Activated T-cell treated with anti-CD3 and anti-CD28 coated beads for 24 hours (primary cell): ENCODE measurements around the gene LARGE1.
"Not testable (repeated sequence)": the region's sequence is repeated elsewhere in the genome, so short reads cannot be mapped to it uniquely, and the experiment has no call there.

Source experiments
- DNase-seq: peaks from one replicate; pipeline ENCODE4 v3.0.0-alpha.2; 2020; ENCODE audit warnings: low read depth

The LARGE1 gene

DNA sequence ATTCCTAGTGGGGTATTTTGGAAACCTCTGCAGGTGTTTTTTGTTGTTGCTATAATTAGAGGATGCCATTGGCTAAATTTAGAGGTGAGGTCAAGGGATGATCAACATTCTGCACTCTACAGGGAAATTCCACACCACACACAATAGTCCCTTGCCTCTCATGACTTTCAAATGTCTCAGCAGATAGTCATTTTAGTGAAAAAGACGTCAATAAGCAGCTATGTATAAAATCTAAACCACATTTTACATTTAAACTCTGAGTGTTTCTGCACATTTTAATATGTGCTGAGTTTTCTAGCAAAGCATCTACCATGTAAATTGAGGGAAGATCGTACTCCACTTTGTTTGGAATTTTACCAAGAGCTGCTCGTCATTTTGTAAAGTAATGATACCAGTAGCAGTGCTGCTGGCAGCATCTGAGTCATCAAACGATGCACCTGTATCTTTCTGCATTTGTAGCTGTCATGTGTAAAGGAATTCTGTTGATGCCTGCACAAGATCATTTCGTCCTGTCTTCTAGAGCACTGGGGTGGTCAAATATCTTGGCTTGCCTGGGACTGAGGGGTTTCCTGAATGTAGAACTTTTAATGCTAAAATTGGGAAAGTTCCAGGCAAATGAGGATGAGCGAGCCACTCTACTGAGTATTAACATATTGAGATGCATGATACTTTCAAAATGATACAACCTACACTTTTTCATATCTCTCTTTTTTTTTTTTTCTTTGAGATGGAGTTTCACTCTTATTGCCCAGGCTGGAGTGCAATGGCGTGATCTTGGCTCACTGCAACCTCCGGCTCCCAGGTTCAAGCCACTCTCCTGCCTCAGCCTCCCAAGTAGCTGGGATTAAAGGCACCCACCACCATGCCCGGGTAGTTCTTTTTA lies 447.6 kb downstream of the LARGE1 start:
- DNase-seq = no peak

DNA sequence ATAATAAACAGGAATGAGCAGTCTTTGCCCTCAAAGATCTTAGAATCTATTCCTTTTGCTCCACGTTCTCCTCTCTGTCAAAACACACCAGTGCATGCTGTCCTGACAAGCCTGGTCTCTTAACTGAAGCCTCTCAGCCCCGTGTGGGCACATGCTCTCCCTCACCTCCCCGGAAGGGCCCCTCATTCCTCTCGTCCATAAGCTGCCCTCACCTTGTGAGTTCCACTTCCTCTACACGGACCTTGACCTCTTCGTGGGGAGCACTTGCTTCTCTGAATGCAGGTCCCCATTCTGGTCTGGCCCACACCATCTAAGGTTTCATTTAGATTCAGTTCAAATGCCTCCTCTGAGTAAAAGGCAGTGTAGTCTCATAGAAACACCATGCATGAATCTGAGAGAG lies 449.8 kb downstream of the LARGE1 start:
- no peak for DNase-seq

DNA sequence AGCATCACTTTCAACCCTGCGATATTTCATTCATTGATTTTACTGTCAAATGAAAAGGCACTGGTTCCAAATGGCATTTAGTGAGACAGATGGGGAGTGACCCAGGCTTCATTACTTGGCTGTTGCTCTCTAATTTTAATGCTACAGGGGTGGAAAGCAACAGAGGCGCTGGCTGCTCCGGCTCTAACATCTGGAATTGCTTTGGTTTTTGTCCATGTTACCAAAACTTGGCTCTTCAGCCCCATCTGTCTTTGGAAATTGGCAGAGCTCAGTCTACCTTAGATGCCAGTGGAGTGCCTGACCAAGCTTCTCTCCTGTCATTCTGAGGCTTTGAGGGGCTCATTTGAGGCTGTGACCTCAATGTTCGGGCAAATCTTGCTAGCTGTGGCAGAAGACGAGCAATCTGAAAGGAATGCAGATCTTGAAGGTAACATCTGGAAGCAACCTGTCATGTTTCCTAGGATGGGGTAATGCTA lies 452.6 kb downstream of the LARGE1 start:
- DNase-seq = no peak

DNA sequence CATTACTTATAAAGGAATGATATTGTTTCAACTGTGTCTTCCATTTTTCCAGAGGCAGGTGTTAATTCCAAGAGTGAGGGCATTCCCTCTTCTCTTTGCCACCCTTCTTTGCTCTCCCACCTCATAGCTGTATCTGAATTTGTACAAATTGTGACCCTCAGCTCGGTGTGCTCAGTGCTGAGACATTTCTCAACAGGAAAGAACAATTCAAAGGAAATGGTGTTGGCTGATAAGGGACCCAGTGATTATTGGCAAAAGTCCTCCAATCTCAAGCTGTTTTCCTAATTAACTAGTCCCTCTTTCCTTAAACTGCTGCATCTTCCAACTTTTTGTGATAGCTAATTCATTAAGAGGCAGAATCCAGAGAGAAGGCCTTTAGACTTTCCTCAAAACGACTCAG lies 453.2 kb downstream of the LARGE1 start:
- no peak for DNase-seq

DNA sequence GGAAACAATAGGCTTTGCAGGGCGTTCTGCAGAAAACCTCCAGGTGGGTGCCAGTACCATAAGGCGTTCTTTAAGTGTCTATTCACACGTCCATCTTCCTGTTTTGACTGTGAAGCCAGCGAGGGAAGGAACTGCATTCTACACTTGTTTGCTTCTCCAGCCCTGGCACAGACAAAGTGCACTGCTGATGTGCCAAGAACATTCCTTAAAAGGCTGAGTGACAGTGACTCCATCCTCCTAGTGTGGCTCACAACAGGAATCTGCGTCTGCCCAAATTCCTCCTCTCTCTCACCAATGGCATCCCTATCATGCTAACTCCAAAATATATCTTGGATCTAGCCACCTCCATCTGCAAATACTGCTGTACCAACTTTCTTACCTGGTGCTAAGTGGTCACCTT lies 454.7 kb downstream of the LARGE1 start:
- no peak for DNase-seq

DNA sequence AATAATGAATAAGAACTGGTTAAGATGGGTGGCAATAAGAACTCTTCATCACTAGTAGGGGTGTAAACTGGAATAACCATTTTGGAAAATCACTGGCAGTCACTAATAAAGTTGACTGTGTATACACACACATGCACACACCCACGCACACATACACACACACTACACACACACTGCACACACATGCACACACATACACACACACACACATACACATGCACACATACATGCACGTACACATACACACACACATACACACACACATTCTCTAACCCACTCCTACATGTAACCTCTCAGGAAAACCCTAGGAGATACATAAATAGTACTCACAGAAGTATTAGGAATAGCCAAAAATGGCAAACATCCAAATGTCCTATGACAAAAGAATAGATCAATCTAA lies 455.6 kb downstream of the LARGE1 start:
- no peak for DNase-seq

DNA sequence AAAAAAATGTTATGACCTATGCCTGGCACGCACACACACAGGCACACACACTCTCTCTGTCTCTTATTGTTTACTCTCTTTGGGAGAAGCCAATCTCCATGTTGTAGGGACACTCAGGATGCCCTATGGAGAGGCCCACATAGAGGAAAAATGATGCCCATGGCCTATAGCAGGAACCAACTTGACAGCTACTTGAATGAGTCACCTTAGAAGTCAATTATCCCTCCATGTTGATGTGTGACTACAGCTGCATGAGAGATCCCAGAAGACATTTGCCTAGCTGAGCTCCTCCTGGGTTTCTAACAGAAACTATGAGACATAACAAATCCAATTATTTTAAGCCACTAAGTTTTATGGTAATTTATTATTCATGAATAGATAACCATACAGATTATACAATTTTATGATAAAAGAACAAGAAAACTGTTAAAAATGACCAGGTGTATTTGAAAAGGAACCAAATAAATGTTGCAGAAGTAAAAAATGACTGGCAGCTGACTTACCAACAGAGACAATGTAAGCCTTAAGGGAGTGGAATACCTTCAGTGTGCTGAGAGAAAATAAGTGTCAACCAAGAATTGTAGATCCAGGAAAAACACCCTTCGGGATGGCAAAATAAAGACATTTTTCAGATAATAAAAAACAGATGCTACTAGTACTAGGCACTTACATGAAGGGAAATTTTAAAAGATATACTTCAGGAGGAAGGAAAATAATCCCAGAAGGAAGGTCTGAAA lies 458.4 kb downstream of the LARGE1 start:
- DNase-seq = no peak

DNA sequence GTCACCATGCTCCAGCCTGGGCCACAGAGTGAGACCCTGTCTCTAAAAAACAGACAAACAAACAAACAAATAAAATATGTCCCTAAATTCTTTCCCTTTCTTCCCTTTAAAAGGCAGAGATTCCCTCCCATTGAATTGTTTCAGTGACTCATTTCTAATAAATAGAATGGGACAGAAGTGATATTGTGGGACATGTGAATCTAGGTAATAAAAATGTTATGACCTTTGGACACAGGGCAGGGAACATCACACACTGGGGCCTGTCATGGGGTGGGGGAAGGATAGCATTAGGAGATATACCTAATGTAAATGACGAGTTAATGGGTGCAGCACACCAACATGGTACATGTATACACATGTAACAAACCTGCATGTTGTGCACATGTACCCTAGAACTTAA lies 459.0 kb downstream of the LARGE1 start:
- not testable (repeated sequence) for DNase-seq

DNA sequence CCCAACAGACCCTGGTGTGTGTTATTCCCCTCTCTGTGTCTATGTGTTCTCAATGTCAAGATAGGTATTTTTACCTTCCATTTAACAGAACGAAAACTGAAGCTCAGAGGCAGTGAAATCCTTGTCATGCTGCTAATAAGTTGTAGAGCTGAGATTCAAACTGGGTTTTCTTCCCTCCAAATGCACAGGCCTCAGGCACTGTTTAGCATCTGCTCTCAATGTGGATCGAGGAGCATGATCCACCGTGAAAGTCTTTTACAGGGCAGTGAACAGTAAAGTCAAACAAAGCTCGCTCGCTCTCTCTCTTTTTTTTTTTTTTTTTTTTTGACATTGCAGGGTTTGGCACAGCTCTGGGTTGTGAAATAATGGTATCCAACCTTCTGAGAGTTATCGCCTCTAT lies 461.1 kb downstream of the LARGE1 start:
- DNase-seq = no peak

DNA sequence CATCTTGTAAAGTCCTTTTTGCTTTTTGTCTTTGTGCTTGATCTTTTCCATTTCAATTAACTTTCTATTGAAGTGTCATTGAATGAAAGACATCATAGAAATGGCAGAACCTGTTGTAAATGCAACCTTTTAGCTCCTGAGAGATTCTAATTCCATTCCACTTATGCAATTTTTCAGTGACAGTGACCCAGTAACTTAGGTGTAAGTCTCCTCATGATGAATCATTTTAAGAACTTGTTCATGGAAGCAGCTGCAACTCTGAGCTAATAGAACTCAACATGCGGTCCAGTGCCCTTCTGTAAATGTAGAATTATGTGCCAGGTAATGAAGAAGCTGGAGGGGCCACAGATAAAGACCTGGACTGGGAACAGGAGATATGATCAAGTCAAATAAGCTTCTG lies 463.8 kb downstream of the LARGE1 start:
- DNase-seq = no peak

DNA sequence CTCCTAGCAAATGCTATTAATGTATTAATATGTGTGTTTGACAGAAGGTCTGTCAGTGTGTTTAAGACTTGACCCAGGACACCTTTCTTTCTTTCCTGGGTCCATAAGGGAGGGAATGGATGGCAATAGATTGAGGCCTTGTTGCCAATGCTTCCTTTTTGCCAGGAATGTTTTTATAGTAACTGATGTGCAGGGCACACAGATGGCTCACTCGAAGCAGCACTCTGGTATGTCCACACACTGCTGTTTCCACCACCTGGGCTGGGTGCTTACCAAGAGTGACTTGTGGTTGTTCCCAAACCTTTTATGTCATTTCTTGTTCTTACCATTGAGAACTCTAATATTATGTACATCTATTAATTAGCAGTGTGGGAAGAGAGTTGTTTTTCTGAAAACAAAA lies 465.2 kb downstream of the LARGE1 start:
- DNase-seq = no peak

DNA sequence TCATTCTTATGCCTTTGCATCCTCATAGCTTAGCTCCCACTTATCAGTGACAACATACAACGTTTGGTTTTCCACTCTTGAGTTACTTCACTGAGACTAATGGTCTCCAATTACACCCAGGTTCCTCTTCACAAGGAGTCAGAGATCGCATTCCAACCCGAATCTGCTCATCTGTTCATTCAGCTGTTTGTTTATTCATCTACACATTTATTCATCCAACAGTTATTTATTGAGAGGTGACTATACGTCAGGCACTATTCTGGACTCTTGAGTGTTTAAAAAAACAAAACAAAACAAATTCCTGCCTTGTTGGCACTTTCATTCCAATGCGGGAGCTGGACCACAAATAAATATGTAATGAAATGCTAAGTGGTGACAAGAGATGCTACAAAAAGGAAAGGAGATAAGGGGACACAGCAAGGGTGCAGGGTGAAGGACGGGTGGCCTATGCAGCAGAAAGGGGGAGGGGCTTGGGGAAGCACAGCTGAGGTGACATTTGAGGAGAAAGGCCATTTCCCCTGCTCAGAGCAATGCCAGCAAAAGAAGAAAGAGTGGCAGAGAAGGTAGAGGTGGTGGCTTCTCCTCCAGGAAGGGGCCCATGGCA lies 468.3 kb downstream of the LARGE1 start:
- no peak for DNase-seq

DNA sequence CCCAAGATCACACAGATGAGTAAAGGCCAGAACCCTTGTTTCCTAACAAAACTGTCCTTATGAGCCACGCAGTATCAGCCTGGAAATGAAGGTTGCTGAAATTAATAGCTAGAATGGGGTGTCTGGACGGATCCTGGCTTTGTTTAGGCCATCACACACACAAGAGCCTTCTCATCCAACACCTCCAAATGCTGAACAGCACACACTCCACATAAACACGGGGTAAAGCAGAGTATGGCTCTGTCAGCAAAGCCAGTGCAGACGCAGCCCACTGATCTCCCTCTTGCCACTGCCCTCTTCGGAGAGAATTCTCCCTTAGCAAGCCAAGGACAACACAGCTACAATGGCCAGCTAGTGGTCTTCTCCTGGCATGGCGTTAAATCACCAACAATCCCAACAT lies 469.5 kb downstream of the LARGE1 start:
- no peak for DNase-seq

DNA sequence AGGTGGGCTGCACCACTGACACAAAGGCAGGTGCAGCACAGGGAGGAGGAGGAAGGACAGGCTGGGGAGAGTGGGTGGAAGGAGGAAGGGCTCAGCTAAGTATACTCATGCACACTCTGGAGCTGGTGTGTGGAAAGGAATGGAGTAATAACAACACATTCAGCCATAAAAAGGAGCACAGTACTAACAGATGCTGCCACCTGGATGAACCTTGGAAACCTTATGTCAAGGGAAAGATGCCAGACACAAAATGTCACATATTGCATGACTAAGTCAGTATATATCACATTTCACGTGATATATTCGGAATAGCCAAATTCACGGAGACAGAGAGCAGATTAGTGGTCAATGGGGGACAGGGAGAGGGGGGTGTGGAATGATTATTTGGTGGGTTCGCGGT lies 472.5 kb downstream of the LARGE1 start:
- no peak for DNase-seq

DNA sequence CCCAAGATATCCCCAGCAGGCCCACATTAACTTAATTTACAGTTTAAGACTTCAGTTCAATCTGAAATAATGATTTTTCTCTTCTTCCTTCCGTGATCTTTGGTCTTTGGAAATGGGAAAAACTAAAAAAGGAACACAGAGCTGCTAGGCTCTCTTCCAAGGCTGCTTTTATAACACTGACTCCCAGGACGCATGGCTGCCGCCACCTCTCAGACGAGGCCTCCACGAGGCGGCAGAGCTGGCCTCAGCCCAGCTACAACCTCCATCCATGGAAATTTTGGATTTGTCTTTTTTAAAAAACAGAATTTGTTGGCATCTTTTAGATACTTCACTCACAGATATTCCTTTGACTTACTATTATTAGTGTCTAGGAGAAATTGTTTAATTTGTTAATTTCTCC lies 476.6 kb downstream of the LARGE1 start:
- DNase-seq = no peak

DNA sequence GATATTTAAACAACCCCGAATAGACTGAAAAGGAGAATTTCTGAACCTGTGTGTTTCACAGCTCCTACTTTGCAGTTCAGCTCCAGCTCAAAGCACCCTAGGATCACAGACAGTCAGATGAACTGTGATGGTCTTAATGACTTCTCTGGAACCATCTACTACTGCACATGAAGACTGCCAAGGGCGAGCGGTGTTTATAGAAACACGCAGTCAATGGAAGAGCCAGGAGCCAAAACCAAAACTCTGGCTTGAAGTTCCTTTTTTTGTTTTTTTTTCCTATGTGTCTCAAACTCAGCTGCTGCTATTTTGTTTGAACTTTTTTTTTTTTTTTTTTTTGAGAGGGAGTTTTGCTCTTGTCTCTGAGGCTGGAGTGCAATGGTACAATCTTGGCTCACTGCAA lies 479.5 kb downstream of the LARGE1 start:
- no peak for DNase-seq

DNA sequence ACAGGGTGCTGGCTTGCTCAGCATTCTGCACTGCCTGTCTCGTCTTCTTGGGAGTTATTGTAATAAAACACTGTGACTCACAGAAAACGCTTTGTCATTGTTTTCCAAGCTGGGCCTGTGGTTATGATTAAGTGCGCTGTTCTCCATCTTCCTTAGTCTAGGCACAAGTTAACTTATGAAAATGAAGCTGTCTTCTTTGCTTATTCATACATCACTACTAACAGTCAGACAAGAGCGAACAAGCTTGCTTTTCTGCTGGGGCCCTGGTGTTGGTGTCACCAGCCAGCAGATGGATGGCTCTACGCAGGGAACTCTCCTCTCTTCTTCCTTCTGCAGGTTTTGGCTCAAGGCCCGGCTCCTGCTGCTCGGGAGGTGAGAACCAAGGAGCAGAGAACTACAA lies 482.0 kb downstream of the LARGE1 start:
- no peak for DNase-seq

DNA sequence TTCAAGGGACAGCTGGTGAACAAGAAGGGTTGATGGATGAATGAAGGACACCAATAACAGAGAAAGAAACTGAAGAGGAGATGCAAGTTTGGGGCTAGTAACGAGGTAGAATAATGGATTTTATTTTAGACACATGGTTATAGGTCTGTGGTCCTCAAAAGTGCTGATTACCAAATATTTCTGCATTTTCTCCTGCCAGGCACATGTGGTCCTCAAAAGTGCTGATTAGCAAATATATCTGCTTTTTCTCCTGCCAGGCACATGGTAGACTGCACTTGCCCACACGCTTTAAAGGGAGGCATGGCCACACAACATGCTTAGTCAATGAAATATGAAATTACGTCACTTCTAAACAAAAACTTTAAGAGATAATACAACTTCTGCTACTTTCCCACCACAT lies 489.0 kb downstream of the LARGE1 start:
- no peak for DNase-seq

DNA sequence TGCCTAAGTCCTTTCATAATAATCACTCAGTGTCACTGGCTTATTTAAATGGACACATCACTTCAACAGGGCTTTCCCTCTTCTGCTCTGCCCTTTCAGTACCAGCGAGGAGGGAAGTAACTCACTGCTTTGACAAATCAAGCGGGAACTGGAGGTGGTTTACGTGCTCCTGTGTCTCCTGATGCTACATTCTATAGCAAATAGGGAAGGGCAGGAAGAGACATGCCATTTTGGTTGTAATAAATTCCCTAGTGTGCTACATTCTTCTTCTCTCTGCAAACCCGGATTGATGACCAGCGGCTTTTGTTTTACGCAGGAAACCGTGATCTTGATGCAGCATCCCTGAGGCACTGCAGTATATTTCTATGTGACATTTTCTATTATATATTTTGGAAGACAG lies 491.0 kb downstream of the LARGE1 start:
- no peak for DNase-seq

DNA sequence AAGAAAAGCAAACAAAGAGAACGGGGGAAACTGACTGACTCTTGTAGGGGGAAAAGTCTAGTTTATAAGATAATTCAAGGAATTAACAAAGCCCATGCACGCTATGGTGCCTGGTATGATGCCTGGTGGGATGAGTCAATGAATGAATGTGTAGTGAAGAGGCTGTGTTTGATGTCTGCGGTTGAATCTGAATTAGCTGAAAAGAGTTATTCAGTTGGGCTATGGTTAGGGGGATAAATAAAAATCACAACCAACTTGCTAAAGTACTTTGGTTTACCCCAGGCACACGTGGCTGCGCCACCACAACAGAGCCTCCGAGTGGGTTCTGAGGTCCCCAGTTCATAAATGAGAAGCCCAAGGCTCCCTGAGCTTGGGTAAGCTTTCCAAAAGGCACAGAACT lies 492.8 kb downstream of the LARGE1 start:
- no peak for DNase-seq

DNA sequence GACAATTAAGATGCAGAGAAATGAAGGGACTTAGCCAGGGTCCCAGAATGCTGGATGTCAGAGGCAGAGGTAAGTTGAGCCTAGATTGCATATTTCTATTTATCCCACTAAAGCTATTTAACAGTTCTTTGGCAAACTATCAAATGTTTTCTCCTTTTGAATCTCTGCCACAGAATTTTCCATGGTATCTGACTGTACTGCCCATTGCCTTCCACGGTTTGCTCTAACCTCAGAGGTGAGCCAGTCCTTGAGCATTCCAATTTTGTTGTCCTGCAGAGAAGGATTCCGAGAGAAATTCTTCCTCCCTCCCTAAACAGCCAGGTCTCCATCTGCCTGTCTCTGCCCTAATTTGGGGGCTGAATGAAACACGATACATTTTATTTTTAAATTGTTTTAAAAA lies 493.8 kb downstream of the LARGE1 start:
- DNase-seq = no peak

DNA sequence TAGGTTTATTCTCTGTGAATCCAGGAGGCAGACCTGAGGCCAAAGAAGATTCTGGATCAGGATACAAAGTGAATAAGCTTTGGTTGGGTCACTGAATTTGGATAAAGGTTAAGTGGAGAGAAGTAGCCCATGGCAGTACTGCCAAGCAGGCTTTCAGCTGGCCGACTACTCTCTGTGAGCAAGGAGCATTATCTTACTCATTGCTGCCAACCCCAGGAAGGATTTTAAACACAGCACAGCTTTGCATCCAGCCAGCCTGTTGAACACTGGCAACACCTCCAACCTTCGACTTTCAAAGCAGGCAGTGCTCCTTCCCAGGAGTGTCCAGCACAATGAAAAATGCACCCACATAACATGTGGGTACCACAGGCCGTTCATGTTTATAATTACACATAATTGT lies 498.4 kb downstream of the LARGE1 start:
- DNase-seq = no peak

DNA sequence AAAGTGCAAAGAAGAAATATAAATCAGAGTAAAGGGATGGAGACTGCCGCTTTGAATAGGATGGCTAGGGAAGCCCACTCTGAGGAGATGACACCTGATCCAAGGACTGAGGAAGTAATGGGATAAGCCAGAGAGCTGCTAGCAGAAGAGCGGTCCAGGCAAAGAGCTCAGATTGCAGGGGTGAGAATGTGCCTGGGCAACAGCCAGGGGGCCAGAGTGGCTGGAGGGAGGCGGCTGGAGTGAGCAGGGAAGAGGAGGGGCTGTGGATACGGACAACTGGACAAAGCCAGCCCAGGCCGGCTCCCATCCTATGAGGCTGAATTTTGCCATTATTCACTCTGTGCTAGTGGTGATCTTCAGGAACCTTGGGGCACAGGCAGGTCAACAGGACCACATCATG lies 501.8 kb downstream of the LARGE1 start:
- no peak for DNase-seq
